ENCODE measurements around the gene DENND2A.

Gene DENND2A, protein sequence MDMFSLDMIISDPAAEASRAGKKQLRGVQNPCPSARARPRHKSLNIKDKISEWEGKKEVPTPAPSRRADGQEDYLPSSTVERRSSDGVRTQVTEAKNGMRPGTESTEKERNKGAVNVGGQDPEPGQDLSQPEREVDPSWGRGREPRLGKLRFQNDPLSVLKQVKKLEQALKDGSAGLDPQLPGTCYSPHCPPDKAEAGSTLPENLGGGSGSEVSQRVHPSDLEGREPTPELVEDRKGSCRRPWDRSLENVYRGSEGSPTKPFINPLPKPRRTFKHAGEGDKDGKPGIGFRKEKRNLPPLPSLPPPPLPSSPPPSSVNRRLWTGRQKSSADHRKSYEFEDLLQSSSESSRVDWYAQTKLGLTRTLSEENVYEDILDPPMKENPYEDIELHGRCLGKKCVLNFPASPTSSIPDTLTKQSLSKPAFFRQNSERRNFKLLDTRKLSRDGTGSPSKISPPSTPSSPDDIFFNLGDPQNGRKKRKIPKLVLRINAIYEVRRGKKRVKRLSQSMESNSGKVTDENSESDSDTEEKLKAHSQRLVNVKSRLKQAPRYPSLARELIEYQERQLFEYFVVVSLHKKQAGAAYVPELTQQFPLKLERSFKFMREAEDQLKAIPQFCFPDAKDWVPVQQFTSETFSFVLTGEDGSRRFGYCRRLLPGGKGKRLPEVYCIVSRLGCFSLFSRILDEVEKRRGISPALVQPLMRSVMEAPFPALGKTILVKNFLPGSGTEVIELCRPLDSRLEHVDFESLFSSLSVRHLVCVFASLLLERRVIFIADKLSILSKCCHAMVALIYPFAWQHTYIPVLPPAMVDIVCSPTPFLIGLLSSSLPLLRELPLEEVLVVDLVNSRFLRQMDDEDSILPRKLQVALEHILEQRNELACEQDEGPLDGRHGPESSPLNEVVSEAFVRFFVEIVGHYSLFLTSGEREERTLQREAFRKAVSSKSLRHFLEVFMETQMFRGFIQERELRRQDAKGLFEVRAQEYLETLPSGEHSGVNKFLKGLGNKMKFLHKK

DNA sequence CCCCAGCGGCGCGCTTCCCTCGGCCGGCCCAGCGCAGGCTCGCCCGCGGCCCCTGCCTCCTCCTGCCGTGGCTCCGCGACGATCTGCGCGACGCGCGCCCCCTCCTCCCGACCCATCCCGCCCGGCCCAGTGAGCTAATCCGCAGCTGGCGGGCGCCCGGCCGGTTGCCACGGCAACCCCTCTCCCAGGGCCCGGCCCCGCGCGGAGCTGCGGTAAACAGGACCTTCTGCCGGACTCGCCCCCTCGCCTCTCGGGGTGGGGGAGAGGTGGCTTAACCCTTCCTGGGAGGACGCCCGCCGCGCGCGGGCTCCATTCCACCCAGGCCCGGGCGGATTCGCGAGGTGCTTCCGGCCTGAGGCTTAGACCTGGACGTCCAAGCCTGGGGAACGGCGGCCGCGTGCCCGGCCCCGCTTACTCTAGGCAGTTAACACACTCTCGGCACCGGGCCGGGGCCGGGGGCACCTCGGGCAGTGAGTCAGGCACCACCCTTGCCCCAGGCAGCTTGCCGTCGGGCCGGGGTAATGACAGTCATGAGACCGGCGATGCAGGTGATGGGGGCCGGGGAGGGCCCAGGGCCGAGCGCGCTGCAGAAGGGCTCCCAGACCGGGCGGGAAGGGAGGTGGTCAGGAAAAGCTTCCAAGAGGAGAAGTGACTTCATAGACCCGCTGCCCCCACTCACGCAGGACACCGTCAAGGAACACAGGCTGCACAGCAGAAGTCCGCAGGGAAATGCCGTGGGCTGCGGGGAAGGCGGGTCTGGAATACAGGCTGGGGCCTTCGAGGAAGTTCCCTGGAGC, at the start of gene DENND2A:
Gene DENND2A, minus strand, starts transcription at position 87 of the 797 bp plus-strand sequence. CDS start 38,416 bp downstream, outside the sequence.
- no peak for TF ChIP-seq ZNF274 (IDR thresholded peaks at IDR 0.05; ENCODE audit: low read depth, low read length)
- TF ChIP-seq SUZ12 (IDR thresholded peaks at IDR 0.05; ENCODE audit: extremely low read depth, insufficient read depth, insufficient read length), result no peak
- TF ChIP-seq YY1 (IDR thresholded peaks at IDR 0.05; ENCODE audit: insufficient read depth, insufficient read length), result no peak
- no peak for DNase-seq (ENCODE audit: low read depth, low spot score)
- Histone ChIP-seq H3K4me1 (ENCODE audit: insufficient read depth, insufficient read length) (peaks cover 12% of the 10 kb centered on the region), H3K27me3 (ENCODE audit: insufficient read depth, insufficient read length) (no peaks in the 10 kb centered on the region), H3K9ac (ENCODE audit: insufficient read length, low read depth) (peak within 1 kb of the TSS; percentile 85), H3K9me3 (ENCODE audit: insufficient read depth, low read length) (no peaks in the 10 kb centered on the region), H3K36me3 (ENCODE audit: insufficient read depth, insufficient read length, low read length) (peaks cover 2% of the 10 kb centered on the region), H3K4me3 (ENCODE audit: insufficient read length, low read depth) (peak within 1 kb of the TSS; percentile 75)

DNA sequence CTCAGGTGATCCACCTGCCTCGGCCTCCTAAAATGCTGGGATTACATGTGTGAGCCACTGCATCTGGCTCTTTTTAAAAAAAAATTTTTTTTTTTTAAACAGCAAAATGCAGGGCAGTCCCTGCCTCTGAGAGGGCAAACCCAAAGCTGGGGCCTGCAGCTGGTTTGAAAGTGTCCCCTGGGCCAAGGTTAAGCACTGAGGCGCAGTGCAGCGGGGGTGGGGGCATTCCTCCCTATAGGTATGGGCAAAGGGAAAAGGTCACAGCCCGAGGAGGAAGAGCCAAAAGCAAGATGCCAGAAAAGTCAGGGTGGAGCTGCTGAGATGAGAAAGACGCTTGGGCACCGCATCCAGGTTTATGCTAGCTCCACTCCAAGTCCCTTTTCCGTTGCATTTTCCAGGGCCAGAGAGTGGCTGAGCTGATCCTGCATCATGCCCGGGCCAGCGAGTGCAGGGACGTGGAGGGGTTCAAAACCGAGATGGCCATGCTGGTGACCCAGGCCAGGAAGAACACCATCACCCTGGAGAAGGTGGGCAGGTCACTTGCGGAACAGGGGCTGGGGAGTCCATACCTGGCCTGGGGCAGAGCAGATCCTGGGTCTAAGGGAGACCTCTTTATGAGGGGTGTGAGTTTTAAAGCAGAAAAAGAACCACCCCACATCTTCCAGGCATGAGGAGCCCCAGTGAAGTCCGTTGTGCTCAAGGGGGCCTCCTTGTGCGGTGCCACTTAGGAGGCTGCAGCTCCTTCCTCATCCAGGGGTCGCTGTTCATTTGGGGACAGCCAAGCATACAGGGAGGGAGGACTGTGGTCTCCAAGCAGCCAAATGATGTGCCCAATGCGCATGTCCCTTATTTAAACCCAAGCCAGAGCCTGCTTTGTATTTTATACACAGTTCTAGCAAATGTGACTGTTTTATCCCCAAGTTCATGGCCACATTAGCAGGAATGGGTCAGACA, 48.9 kb upstream of the DENND2A start:
- Histone ChIP-seq H3K9ac (ENCODE audit: insufficient read length, low read depth) (no peak overlapping the region), H3K4me1 (ENCODE audit: insufficient read depth, insufficient read length) (no peaks in the 10 kb centered on the region), H3K36me3 (ENCODE audit: insufficient read depth, insufficient read length, low read length) (peaks cover 5% of the 10 kb centered on the region), H3K9me3 (ENCODE audit: insufficient read depth, low read length) (no peaks in the 10 kb centered on the region), H3K27me3 (ENCODE audit: insufficient read depth, insufficient read length) (no peaks in the 10 kb centered on the region), H3K4me3 (ENCODE audit: insufficient read length, low read depth) (no peak overlapping the region)
- no peak for DNase-seq (ENCODE audit: low read depth, low spot score)
- TF ChIP-seq SUZ12 (IDR thresholded peaks at IDR 0.05; ENCODE audit: extremely low read depth, insufficient read depth, insufficient read length), result no peak
- TF ChIP-seq ZNF274 (IDR thresholded peaks at IDR 0.05; ENCODE audit: low read depth, low read length), result no peak
- no peak for TF ChIP-seq YY1 (IDR thresholded peaks at IDR 0.05; ENCODE audit: insufficient read depth, insufficient read length)

DNA sequence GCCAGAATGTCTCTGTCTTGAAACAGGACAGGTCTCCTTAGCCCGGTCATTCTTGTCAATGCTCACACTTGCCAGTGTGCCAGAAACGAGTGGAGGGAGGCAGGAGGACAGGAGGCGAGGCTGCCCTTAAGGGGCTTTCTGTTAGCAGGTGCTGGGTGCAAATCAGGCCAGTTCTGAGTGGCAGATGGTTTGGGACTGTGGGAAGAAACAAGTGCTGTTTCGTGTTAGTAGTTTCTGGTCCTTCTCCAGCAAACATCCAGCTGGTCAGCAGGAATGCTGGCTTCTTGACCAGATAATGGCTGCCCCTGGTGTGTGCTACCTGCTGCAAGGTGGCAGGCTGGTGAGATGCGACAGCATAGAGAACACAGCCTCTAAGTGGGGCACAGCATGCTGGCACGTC, 47.7 kb upstream of the DENND2A start:
- no peak for TF ChIP-seq YY1 (IDR thresholded peaks at IDR 0.05; ENCODE audit: insufficient read depth, insufficient read length)
- TF ChIP-seq ZNF274 (IDR thresholded peaks at IDR 0.05; ENCODE audit: low read depth, low read length), result no peak
- TF ChIP-seq SUZ12 (IDR thresholded peaks at IDR 0.05; ENCODE audit: extremely low read depth, insufficient read depth, insufficient read length), result no peak
- Histone ChIP-seq H3K36me3 (ENCODE audit: insufficient read depth, insufficient read length, low read length) (peaks cover 5% of the 10 kb centered on the region), H3K4me3 (ENCODE audit: insufficient read length, low read depth) (no peak overlapping the region), H3K27me3 (ENCODE audit: insufficient read depth, insufficient read length) (no peaks in the 10 kb centered on the region), H3K9ac (ENCODE audit: insufficient read length, low read depth) (no peak overlapping the region), H3K4me1 (ENCODE audit: insufficient read depth, insufficient read length) (peaks cover 3% of the 10 kb centered on the region), H3K9me3 (ENCODE audit: insufficient read depth, low read length) (no peaks in the 10 kb centered on the region)
- DNase-seq (ENCODE audit: low read depth, low spot score), result no peak

DNA sequence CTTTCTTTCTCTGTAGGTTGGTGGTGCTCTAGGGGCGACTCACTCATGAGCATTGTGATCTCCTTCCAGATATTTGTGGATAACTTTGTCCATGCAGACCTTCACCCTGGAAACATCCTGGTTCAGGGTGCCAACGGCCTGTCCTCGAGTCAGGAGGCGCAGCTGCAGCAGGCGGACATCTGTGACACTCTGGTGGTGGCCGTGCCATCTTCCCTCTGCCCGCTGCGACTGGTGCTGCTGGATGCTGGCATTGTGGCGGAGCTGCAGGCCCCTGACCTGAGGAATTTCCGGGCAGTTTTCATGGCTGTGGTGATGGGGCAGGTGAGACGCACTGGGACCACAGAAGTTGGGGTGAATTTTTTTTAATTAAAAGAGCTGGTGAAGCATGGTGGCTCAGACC, 46.3 kb upstream of the DENND2A start:
- Histone ChIP-seq H3K27me3 (ENCODE audit: insufficient read depth, insufficient read length) (no peaks in the 10 kb centered on the region), H3K4me3 (ENCODE audit: insufficient read length, low read depth) (no peak overlapping the region), H3K9me3 (ENCODE audit: insufficient read depth, low read length) (no peaks in the 10 kb centered on the region), H3K9ac (ENCODE audit: insufficient read length, low read depth) (no peak overlapping the region), H3K36me3 (ENCODE audit: insufficient read depth, insufficient read length, low read length) (peaks cover 5% of the 10 kb centered on the region), H3K4me1 (ENCODE audit: insufficient read depth, insufficient read length) (peaks cover 3% of the 10 kb centered on the region)
- TF ChIP-seq YY1 (IDR thresholded peaks at IDR 0.05; ENCODE audit: insufficient read depth, insufficient read length) (no peak), SUZ12 (IDR thresholded peaks at IDR 0.05; ENCODE audit: extremely low read depth, insufficient read depth, insufficient read length) (no peak), ZNF274 (IDR thresholded peaks at IDR 0.05; ENCODE audit: low read depth, low read length) (no peak)
- DNase-seq (ENCODE audit: low read depth, low spot score), result no peak

DNA sequence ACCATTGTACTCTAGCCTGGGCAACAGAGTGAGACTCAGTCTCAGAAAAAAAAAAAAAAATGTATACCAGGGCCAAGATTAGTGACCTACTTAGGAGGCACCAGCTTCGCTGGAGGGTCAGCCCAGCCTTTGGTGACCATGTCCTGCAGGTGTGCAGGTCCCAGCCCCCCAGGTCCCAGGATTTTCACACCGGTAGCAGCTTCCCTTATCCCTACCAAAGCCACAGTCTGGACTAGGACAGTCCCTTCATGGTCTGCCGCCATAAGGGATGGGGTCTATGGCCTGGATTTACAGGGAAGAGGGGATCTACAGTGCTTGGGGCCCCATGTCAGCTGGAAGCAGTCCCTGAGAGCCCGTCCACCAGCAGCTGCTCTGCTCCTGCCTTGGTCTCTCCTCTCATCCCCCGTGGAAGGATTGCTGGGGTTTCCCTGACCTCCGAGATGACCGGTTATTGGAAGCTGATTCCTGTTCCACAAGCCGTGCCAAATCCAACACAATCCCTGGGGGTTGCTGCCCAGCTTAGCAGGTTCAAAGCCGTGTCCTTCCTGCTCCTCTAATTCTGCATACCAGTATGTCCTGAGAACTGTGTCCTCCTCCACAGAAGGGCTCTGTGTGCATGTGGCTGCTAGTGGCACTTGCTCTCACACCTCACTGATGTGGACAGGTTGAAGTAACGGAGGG, 44.9 kb upstream of the DENND2A start:
- no peak for DNase-seq (ENCODE audit: low read depth, low spot score)
- Histone ChIP-seq H3K4me1 (ENCODE audit: insufficient read depth, insufficient read length) (peaks cover 3% of the 10 kb centered on the region), H3K27me3 (ENCODE audit: insufficient read depth, insufficient read length) (no peaks in the 10 kb centered on the region), H3K9me3 (ENCODE audit: insufficient read depth, low read length) (no peaks in the 10 kb centered on the region), H3K36me3 (ENCODE audit: insufficient read depth, insufficient read length, low read length) (peaks cover 10% of the 10 kb centered on the region), H3K9ac (ENCODE audit: insufficient read length, low read depth) (no peak overlapping the region), H3K4me3 (ENCODE audit: insufficient read length, low read depth) (no peak overlapping the region)
- TF ChIP-seq SUZ12 (IDR thresholded peaks at IDR 0.05; ENCODE audit: extremely low read depth, insufficient read depth, insufficient read length) (no peak), YY1 (IDR thresholded peaks at IDR 0.05; ENCODE audit: insufficient read depth, insufficient read length) (no peak)
